T-helper 1 cell (primary cell): Measurements from ENCODE around the gene LRRC46.

Source experiments
- DNase-seq, 5 donors: peaks; one replicate each; pipeline ENCODE4 v3.0.0-alpha.2; 2012 to 2020

The LRRC46 gene

DNA sequence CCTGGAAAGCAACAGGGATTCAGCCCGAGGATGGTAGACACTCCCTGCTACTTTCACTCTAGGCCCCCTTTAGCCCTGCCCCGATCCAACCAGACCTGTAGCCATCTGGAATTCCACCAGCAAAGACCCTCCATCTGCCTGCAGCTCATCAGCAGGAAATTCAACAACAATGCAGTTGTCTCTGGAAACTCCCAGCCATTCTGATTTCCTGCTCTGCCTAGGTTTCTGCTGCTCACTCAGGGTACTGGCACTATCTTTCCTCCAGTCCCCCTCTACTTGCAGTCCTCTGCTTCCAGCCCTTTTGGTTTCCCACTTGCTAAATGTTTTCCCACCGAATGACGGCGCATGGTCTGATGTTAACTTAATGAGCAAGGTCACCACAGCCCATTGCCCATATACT lies 22.1 kb downstream of the LRRC46 start:
- no peak for DNase-seq

DNA sequence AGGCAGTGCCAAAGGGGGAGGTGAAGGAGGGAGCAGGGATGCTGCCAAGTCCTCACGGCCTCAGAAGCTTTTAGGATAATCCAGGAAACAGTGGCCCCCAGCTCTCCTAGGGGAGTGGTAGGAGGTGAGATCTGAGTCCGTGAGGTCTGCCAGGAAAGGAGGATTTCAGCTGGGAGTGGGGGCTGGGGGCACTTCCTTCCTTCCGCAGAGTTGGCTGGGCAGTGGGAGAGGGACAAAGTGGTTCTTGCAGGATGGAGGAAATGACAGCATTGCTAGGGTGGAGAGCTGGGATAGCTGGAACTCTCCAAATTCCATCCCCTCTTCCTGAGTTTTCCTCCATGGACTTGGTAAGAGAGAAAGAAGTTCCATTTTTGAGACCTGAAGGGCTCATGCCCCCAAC lies 24.3 kb downstream of the LRRC46 start:
- DNase-seq, result no peak

DNA sequence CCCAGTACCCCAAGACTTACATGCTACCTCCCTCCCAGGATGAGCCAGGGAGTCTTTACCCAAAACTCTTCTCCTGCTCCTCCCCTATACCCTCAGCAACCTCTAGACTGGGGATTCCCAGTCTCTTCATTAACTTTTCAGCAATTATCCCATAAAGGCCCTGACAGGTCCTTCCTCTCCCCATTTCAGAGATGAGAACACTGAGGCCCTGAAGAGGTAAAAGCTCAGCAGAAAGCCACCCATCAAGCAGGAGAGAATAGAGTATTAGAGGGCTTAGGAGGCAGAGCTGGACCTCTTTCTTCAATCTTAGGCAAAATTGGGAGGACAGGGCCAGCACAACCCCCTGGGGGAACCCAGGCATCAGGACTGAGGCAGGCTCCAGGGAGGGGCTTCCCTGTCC lies 25.4 kb downstream of the LRRC46 start:
- DNase-seq, result no peak

DNA sequence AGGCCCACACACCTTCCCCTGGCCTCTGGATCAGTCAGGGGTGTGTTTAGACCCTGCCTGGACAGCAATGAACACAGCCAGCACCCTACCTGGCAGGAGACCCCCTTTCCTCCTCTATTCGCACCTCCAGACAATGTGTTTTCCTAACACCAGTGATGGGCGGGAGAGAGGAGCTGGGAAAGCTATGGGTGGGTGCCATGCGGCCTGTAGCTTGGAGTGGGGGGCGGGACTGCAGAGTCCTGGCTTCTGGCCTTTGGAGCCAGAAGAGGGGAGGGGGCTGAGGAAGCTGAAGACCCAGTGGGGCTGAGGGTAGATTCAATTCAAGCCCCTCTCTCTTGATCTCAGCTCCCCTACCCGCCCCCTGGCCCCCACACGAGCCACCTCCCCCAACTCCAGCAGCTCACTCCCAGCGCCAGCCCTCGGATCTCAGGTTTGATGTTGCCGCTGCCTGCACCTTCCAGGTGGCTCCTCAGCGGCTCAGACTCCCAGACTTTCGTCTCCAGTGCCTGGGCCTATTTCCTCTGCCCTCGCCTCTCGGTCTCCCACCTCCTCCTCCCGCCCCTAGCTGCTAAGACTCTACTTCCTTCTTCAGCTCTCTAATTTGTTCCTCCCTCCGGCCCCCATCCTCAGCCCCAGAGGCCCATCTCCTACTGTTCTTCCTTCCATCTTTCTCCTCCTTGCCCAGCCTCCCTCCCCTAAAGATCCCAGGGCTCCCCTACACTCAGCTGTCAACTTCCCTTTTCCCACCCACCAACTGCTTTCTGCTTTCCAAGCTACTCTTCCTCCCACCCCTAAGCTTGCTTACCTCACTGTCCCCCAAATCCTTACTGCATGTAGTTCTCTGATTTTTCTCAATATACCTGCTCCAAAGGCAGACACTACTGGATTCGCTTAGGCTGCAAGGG lies 26.3 kb downstream of the LRRC46 start:
- no peak for DNase-seq

DNA sequence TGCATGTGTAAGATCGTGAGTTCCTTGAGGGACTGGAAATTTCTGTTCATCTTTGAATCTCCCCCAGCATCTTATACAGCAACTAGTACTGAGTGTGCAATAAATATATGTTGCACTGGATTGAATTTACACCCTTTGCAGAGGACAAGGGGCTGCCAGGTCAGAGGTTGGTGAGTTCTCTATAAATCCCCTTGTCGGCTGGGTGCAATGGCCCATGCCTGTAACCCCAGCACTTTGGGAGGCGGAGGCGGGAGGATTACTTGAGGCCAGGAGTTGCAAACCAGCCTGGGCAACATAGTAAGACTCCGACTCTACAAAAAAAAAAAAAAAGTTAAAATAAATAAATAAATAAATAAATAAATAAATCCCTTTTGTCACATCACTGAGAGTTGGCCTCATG lies 28.9 kb downstream of the LRRC46 start:
- no peak for DNase-seq

DNA sequence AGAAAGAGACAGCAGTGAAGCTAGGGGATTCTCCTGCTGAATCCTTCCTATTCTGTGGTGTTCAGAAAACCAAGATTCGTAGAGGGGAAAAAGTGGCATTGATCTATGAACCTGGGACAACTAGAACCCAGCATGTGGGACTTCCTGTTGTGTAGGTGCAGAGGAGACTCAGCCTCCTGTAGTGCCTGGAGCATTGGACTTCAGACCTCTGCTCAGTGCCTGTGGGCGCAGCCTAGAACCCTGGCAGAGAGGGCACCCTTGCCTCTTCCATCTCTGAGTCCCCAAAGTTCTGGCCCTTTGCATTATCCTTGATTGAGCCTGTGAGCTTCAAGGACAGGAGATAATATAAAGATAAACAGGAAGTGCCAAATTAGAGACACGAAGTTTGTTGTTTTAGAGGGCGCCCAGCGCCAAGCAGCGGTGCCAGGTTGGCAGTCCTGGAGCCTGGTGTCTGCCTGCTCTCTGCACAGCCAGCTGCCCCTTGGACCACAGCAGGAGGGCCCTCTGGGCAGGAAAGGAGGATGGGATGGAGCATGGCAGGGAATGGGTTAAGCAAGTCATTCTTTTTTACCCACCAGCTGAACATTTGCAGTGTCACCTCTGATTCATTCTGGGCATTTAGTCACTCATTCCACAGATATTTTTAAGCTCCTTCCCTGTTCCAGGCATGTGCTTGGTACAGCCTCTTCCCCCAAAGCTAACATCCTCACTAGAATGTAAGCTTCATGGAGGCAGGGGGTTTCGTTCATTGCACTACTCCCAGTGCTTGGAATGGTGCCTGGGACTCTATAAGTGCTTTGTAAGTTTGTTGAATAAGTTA lies 31.4 kb downstream of the LRRC46 start:
- no peak for DNase-seq

DNA sequence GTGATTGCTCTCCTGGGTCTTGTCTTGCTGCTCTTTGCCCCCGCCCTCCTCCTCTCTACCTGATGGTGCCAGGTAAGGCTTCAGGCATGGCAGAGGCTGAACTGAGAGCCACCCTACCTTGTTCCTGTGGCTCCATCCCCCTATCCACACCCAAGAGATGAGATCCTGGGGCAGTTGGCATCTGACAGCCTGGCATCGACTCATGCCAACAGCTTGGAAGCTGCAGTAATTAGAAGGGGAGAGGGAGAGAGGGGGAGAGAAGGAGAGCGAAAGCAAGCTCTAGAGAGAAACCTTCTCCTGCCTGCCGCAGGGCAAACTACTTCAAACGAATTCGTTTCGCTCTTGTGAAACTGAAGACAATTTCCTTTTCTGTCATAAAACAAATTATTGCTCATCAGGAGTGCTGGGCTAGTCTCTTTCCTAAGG lies 33.3 kb downstream of the LRRC46 start:
- DNase-seq, result peak in 1 of 5 donors; percentile 59

DNA sequence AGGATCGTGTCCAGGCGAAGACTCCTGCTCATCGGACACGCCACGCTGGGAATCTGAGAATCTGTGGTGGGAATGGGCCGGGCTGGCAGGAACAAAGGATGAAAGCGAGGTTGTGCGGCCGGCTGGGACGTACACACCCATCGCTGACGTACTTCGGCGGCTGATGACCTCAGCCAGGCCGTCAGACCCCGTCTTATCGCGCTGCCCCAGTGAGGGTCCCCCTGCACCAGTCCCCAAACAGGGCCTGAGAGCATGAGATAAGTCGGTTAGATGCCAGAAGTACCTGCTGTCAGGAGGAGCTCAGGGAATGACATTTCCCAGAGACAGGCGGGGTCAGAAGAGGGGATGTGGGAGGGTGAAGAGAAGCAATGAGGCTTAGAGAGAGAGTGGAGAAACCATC lies 35.5 kb downstream of the LRRC46 start:
- DNase-seq, result no peak

DNA sequence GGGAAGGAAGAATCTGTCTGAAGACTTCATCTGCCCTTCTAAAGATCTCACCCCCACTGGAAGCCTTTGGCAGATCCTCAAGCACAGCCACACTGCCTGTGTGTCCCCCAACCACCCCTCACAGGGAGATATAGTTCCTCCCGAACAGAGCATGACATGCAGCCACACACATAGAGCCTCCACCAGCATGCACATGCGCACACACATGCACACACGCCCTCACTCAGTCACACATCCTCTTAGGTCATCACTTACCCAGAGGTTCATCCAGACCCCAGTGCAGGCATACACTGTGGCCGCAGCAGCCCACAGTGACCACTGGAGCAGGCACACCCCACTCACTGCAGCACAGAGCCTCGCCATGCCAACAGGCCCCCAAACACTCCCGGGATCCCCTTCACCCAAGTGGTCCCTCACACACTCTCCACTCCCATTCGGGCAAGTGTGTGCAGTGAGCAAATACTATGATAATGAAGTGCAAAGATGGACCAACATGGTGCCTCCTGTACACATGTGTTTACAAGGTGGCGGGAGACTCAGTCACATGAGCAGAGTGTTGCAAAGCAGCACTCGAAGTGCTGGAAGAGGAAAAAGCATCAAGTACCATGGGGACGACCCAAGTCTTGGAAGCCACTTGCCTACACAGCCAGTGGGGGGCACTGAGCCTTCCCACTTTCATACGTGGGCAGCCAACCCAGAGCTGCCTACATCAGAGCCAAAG lies 36.5 kb downstream of the LRRC46 start:
- no peak for DNase-seq

DNA sequence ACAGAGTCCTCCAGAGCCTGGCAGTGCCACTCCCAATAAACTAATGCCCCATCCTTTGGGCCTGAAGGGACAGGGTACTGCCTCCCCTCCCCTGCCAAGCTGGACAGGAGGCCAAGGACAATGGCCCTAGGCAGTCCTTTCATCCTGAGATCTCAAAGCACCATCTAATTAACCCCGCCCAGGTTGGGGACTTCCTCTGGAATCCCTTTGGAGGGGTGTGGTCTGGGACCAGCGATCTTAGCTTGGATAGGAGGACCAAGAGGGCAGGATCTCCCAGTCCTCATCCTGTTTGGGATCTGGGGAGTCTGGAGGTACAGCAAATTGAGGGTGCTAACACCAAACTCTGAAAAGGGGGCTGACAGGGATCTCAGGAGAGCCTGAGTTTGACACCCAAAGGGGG lies 37.6 kb downstream of the LRRC46 start:
- DNase-seq, result no peak

DNA sequence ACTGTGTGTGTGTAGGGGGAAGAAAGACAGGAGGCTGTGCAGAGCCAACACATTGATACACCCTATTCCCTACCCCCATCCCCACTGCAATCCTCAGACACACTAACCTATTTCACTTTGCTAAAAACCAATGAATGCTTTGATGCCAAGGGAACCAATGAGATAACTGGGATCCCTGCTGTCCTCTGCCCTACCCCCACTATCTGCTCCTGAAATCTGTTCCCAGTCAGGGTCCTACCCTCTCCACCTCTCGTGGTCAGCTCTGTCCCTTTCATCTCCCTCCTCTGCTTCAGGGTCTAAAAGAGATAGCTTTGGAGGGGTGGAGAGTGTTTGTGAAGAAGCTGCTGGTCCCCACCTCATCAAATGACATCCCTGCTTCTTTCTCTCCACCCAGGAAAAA lies 38.6 kb downstream of the LRRC46 start:
- DNase-seq, result no peak

DNA sequence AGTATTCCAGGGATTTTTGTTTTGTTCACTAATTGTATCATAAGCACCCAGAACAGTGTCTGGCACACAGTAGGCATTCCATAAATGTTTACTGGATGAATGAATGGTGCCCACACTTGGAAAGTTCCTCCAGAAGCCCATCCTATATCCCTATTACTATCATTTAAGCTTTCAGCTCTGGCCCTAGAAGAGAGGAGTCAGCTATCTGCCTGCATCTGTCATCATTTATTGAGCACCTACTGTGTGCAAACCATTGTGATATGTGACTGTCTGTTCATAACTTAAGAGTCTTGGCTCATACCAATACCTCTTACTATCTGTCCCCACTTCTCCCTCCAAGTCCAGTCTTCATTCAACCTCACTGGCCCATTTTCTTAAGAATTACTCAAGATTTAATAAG lies 39.6 kb downstream of the LRRC46 start:
- no peak for DNase-seq

DNA sequence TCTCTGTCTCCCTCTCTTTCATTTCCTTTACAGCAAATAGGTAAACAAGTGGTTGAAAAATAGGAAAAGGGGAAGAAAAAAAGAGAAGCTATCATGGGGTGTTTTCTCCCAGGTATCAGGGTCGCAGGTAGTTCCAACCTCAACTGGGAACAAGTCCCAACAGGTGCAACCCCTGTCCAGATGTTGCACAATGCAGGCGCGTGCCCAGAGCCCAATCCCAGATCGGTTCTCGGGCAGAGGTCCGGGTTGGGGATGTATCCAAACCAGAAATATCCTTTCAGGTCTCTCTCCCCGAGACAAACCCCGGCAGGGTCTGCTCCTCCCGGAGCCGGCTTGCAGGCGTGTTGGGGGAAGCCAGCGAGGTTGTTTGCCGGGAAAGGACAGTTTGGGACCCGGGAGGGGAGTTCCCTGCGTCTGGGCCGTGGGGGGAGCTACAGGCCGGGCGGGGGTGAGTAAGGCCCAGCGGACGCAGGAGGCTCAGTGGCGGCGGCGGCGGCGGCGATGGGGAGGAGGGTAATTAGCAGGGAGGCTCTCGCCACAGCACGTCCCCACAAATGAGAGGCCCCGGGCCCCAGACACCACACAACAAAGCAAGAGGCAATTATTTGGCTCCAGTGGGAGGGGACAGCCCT lies 40.7 kb downstream of the LRRC46 start:
- no peak for DNase-seq

DNA sequence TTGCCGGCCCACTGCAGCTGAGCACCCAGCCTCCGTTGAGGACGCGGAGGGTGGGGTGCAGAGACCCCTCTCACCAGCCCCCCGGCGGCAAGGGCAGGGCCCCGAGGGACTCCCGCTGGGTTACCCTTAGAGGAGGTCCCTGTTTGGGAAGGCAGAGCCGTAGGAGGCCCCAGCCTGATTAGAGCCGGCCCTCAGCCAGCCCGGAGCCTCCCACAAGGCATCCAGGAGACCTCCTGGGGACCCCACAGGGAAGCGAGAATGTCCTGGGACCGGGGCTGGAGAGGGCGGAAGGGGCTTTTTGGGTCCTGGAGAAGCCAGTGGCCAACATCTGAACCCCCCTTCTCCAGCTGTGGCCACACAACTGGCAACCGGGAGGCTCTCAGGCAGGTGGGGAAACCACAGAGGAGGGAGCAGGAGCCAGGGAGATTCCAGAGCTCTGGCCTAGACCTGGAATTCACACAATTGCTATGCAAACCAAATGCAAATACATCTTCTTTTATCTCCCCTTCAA lies 41.2 kb downstream of the LRRC46 start:
- no peak for DNase-seq

DNA sequence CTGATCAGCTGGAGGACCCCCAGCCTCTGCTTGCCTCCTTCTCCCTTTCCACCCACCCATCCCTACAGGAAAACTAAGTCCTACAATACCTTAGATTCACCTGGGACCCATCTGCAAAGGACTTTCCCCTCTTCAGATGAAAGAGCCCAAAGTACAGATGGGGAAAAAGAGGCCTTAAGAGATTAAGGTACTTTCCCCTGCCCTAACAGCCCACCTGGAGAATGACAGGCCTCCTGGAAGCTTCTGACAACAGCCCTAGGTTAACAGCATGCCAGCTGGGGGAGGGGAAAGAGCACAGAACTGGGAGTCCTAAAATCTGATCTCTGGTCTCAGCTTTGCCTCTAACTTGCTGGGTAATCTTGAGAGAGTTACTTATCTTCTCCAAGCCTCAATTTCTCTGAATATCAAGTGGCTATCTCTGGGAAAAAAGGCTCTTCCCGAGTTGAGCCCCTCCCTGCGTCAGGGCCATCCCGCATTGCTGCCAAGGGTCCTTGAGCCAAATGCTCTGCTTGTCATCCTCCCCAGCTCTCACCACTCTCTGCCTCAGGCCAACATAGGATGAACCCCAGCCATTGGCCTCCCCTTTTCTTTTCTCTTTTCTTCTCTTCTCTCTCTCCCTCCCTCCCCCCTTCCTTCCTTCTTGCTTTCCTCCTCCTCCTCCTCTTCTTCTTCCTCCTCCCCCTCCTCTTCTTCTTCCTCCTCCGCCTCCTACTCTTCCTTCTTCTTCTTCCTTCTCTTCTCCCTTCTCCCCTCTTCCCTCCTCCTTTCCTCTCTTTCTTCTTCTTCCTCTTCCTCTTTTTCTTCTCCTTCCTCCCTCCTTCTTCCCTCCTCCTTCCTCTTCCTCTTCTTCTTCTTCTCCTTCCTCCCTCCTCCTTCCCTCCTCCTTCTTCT lies 42.0 kb downstream of the LRRC46 start:
- no peak for DNase-seq

DNA sequence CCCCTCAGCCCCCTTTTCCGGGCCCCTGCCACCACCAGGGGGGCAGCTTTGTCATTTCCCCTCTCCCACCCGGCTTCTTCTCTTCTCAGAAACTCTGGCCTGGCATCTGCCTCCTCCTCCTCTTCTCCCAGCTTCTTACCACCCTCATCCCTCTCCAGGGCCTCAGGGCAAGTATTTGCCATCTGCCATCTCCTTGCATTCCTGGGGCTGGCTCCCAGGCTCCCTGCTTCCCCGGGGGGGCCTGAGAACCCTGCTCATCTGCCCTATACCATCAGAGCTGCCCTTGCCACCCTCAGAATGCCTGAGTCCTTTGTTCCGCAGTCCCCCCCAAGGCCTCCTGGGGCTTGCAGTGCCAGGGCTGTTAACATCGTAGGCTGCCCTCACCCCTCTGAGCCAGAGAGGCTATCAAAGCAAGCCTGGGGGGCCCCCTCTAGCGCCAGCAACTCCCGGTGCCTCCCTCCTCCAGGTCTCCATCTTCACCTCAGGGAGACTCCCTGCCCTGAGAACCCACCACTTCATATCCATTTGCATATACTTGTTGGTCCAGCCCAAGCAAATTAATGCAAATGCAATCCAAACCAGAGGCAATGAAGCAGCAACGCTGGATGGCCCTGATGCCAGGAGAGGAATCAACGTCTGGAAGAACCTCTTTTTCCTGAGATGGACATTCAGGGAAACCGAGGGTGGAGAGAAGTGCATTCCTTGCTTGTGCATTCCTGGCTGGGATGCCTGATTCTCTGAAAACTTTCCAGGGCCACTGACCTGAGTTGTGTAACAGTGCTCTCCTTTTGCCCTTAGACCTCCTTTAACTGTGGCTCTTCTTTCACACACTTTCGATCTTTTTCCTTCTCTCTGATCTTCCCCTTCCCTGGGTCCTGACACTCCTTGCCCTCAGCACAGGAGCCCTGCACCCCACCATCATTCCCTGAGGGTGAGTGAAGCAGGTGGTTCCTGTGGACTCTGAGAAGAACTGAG lies 43.8 kb downstream of the LRRC46 start:
- DNase-seq, result no peak

DNA sequence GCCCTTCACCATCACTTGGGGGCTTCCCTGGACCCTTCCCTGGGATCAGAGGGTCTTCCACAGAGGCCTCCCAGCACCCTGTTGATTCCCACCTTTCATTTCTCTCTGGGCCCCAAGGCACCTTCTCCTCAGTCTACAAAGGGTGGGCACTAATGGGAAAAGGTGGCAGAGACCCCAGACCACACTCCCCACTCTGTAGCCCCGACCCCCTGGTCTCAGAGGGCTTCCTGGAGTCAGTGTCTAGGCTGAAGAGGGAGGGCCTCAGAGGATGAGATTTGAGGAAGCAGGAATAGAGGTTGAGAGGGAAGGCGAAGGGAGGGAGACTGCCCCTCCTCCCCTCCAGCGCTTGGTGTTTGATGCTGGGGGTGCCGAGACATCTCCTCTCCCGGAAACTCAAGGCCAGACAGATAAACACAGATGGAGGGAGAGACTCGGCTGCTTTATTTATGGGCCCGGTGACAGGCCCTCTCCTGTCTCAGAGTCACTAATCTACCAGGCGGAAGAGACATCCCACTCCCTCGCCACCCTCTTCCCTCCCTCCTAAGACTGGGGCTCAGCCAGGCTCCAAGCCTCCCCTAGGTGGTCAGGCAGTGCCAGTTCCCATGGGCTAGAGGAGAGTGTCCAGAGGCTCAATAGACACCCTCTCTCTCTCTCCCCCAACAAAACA lies 46.0 kb downstream of the LRRC46 start:
- no peak for DNase-seq

DNA sequence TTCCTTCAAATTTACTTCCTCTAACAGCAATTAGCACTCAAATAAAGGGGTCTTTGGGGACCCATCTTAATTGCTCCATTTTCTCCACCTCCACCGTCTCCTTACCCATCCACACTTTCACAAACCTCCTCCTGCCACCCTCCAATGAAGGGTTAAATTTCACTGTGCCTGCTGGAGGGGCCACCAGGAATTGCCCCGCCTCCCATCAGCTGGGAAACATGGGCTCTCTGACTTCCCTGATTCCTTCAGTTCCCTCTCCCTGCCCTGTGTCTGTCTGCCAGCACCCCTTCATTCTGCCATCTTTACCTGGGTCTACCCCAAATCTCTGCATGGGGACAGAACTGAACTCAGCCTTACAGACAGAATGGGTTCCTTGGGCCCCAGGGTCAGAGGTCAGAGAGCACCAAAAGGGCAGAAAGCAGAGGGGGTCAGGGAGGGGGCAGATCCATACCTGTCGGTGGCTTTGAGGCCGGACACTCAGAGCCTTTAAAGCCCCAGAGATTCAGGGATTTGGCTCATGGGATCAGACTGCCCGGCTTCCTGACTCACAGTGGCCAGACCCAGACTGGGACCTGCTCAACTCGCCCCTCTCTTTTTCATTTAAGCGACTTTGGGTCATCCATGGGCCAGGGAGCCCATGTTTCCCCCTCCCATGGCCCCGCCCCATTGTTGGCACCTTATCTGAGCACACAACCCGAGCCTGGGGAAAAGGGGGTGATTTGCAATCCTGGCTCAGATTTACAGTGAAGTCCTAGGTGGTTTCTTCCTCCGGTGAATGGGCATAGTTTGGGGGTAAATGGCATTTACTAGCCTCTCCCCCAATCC lies 46.9 kb downstream of the LRRC46 start:
- no peak for DNase-seq
